DMS53 treated with DMSO at 0.1 percent for 48 hours (cell line): ENCODE measurements around the gene VPREB1.
"Not testable (repeated sequence)": the region's sequence is repeated elsewhere in the genome, so short reads cannot be mapped to it uniquely, and the experiment has no call there.

Experiments used
- DNase-seq: peaks from one replicate; lab custom pipeline; 2025; ENCODE audit not compliant: unreplicated experiment; lab: John Stamatoyannopoulos, UW

VPREB1 gene

GRCh38 chr22:22213231-22213630 is 31.4 kb upstream of the VPREB1 start:
- DNase-seq, result peak; percentile 44

DNA sequence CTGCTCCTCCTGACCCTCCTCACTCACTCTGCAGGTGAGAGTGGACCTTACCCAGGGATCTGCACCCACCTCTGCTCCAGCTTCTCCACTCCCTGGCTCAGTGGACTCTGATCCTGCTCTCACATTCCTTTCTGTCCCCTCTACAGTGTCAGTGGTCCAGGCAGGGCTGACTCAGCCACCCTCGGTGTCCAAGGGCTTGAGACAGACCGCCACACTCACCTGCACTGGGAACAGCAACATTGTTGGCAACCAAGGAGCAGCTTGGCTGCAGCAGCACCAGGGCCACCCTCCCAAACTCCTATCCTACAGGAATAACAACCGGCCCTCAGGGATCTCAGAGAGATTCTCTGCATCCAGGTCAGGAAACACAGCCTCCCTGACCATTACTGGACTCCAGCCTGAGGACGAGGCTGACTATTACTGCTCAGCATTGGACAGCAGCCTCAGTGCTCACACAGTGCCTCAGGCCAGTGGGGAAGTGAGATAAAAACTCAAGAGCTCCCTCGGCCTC is 29.7 kb upstream of the VPREB1 start:
- no peak for DNase-seq

GRCh38 chr22:22215659-22216449 is 28.7 kb upstream of the VPREB1 start:
- DNase-seq, result no peak

GRCh38 chr22:22216450-22216959 is 28.1 kb upstream of the VPREB1 start:
- DNase-seq, result no peak

GRCh38 chr22:22218302-22218701 is 26.3 kb upstream of the VPREB1 start:
- DNase-seq, result no peak

DNA sequence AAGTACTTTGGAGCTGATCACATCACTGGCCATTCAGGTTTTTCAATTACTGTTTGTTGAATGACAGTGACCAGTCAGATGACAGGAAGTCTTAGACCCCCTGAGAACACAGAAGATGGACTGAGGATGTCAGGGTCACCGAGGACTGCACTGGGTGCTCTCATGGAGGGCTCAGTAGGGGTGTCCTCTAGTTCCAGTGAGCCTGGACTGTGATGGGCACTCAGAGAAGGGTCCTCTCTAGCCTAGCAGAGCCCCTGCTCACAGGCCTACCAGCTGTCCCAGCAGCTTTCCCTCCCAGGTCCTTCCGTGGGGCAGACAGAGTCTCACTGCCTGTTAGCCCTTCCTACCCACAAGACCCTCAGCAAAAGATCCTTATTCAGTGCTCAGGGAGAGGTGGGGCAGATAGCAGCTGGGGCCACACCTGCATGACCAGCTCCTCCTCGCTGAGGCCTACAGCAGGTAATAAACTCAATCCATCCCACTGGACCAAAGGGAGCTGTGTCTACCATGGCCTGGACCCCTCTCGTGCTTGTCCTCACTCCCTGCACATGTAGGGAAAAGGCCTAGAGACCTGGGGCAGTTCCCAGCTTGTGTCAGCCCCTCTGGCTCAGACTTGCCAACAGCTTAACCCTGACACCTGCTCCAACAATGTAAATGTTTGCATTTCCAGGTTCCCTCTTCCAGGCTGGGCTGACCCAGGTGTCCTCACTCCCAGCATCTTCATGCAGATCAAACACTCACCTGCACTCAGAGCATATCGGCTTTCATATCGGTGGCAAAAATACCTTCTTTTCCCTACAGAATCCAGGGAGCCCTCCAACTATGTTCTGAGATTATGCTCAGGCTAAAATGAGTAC is 25.2 kb upstream of the VPREB1 start:
- peak; percentile 88 for DNase-seq

DNA sequence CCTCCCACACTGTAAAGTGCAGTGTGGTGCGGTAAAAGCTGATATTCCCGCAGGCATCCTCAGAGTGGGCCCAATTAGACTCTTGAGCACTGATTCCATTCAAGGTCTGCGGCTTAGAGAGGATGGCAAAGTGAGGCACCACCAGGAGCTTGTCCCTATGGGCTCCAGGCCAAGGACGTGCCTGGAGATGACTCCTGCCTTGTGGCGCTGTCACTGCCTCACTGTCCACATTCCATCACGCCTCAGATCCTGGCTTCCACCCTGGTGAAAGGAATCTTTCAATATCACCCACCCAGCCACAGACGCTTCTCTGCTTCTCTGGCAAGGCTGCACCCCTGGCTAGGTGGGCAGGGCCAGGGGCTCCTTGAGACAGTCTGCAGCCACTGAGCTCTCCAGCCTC is 23.5 kb upstream of the VPREB1 start:
- not testable (repeated sequence) for DNase-seq

DNA sequence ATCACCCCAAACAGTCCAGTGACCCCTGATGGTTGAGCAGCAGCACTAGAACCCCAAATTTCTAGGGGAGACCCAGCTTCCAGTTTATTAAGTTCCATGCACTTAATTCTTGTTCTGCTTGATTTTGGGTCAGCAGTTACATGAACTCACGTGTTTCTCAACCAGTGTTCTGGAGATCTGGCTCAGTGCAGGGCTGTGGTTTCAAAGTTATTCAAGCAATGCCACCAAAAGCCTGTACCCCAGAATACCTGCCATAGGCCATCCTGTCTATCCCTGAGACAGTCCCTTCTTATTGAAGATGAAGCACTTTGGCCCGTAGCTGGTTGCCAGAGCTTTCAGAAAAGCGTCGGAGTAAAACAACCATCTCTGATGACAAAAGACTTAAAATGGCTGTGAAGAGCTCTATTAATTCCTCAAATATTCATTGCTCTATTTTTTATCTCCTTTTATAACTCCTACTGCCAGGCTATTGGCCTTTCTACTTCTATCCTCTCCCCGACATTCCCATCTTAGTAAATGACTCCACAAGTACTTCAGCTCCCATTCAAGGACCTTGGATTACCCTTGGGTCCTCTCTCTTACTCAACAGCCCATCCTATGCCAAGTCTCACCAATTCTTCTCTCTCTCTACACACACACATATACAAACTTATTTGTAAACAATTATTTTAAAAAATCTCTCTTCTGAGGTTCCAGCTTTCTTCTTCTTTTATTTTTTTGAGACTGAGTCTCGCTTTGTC is 18.0 kb upstream of the VPREB1 start:
- DNase-seq, result no peak

- DNase-seq, result no peak
Observed at GRCh38 chr22:22228421-22228820, 16.2 kb upstream of the VPREB1 start.

GRCh38 chr22:22228921-22229320 is 15.7 kb upstream of the VPREB1 start:
- DNase-seq, result no peak

GRCh38 chr22:22229683-22230420 is 14.7 kb upstream of the VPREB1 start:
- no peak for DNase-seq

DNA sequence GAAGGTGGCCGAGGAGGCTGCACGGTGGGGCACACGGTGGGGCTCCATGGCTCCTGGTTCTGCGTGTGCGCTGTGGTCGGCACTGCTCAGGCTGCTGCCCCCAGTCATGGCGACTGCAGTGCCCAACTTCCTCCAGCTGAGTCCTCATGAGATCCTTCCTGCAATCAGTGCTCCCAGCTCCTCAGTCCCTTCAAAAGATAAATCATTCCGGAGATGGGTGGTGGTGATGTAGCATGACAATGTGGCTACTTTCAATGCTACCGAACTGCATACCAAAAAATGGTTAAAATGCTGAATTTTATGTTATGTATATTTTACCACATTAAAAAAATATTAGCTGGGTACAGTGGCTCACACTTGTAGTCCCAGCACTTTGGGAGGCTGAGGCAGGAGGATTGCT is 14.1 kb upstream of the VPREB1 start:
- DNase-seq, result no peak

DNA sequence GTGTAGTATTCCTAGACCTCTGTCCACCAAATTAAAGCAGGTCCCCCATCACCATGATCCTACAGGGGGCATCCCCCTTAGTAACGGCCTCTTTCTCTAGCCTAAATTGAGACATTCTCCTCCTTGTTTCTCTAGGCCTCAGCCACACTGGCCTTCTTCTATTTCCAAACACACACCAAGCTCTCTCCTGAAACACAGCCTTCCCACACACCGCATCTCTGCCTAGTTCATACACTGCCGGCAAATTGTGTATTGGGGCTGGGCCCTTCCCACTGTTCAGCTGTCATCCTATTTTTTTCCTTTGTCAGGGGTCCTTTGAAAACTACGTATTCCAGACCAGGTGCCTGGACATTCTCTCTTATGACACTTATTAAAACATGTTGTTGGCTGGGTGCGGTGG is 11.5 kb upstream of the VPREB1 start:
- no peak for DNase-seq

- no peak for DNase-seq
Observed at GRCh38 chr22:22235558-22235957, 9.0 kb upstream of the VPREB1 start.

DNA sequence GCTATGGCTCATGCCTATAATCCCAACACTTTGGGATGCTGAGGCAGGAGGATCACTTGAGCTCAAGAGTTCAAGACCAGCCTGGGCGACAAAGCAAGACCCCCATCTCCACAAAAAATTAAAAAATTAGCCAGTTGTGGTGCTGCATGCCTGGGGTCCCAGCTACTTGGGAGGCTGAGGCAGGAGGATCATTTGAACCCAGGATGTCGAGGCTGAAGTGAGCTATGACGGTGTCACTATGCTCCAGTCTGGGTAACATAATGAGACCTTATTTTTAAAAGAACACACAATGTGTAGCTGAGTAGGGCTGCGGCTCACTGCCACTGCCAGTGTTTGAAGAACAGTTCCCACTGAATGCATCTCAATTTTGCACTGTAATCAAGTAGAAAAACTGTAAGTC is 7.1 kb upstream of the VPREB1 start:
- no peak for DNase-seq

GRCh38 chr22:22239311-22239939 is 5.2 kb upstream of the VPREB1 start:
- DNase-seq, result no peak

- no peak for DNase-seq
Observed at GRCh38 chr22:22241554-22241898, 3.1 kb upstream of the VPREB1 start.

GRCh38 chr22:22242488-22242887 is 2.1 kb upstream of the VPREB1 start:
- DNase-seq, result no peak

DNA sequence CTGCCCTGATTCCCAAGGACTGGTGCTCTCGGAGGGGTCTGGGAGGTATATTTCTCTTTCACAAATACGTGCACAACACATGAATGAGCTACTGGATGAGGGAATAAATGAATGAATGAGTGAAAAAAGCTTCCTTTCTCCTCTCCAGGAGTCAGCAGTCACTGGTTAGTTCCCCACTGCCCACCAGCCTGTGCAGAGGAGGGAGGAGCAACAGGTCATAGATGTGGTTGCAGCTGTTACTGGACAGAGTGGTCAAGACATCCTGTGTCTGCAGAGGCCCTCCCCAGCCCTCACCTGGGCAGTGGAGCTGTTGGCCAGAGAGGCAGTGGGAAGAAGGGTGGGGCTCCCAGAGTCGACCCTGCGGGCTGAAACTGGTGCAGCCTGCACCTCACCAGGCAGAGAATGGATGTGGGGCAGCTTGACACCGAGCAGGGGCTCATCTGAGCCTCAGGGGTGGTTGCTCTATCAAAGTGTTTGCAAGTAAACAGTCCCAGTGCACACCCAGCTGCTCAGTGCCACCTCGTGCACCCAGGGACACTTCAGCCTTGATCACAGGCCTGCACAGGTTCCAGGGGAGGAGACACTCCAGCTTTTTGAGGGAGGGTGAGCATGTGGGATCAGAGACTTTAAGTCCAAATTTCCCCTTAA is 1.4 kb upstream of the VPREB1 start:
- DNase-seq, result no peak
